MCF 10A (cell line): ENCODE measurements around the gene IL6ST. TPM values are rescaled to one million over a fixed set of nuclear protein-coding genes. Genes with fewer than 3 reads are reported as not detected.

Source experiments
- BruUV-seq: library from RNA; stranded (reverse); fragments of 400-500 nt; replicated peaks from 2 replicates; lab custom pipeline; 2021; lab: Mats Ljungman, UMichigan
- CTCF ChIA-PET: fragments of 300-600 bp; sonication (Branson Sonifier 250); formaldehyde crosslinking; extraction: SDS; loops from one replicate; lab custom pipeline; 2021; ENCODE audit warnings: antibody characterized with exemption, inconsistent platforms; lab: Yijun Ruan, JAX
- POLR2A ChIA-PET: fragments of 300-600, 350-650 bp; sonication (Branson Sonifier 250); formaldehyde crosslinking; extraction: SDS; loops from one replicate; lab custom pipeline; 2020; ENCODE audit warnings: antibody characterized with exemption, inconsistent platforms; lab: Yijun Ruan, JAX
- DNase-seq: peaks from one replicate; pipeline ENCODE4 v3.0.0-alpha.2; 2018; ENCODE audit not compliant: unreplicated experiment
- H3K27ac Mint-ChIP-seq: one replicate; pipeline ENCODE4 v1.8.0; 2022; ENCODE audit warnings: mild to moderate bottlenecking, low read depth, mixed read lengths; ENCODE audit not compliant: unreplicated experiment
- H3K27me3 Mint-ChIP-seq: one replicate; pipeline ENCODE4 v1.8.0; 2022; ENCODE audit warnings: mixed read lengths; ENCODE audit not compliant: insufficient read depth, unreplicated experiment
- H3K36me3 Mint-ChIP-seq: one replicate; pipeline ENCODE4 v1.8.0; 2022; ENCODE audit warnings: mild to moderate bottlenecking, moderate library complexity, mixed read lengths; ENCODE audit not compliant: insufficient read depth, unreplicated experiment
- H3K4me1 Mint-ChIP-seq: one replicate; pipeline ENCODE4 v1.8.0; 2022; ENCODE audit warnings: mixed read lengths; ENCODE audit not compliant: insufficient read depth, unreplicated experiment
- H3K4me3 Mint-ChIP-seq: one replicate; pipeline ENCODE4 v1.8.0; 2022; ENCODE audit warnings: mild to moderate bottlenecking, moderate library complexity, mixed read lengths; ENCODE audit not compliant: unreplicated experiment
- H3K9me3 Mint-ChIP-seq: one replicate; pipeline ENCODE4 v1.8.0; 2022; ENCODE audit warnings: mixed read lengths; ENCODE audit not compliant: unreplicated experiment
- CTCF ChIP-seq: fragments of 200-600 bp; IDR thresholded peaks from one replicate; pipeline ENCODE4 v1.8.0; 2022; ENCODE audit warnings: antibody characterized with exemption, mild to moderate bottlenecking; ENCODE audit not compliant: unreplicated experiment
- intact Hi-C: fragments of 100-400 bp; cut with micrococcal nuclease; formaldehyde crosslinking; loops from 2 replicates; pipeline ENCODE4 v1.14.1; 2022
- total RNA-seq: library from RNA; stranded (reverse); gene quantifications from 2 replicates; pipeline ENCODE4 v1.2.3, GENCODE V29; 2022

Gene IL6ST
- total RNA-seq, 1 experiment from 2014 or later = 115 TPM

GRCh38 chr5:55925712-55926111 is 69.1 kb downstream of the IL6ST start:
- H3K27ac Mint-ChIP-seq = no peak overlapping the region
- H3K36me3 Mint-ChIP-seq = no peaks in the 10 kb centered on the region
- no peak for TF ChIP-seq CTCF
- BruUV-seq = no TSS peak
- intact Hi-C loops = no loop called here
- no peaks in the 10 kb centered on the region for H3K27me3 Mint-ChIP-seq
- POLR2A ChIA-PET = no interaction called here
- CTCF ChIA-PET = interaction anchor here (1.2 kb wide), 1 partner anchor 10 kb away, joined by 6 read pairs; no protein-coding TSS in a partner anchor
- no peaks in the 10 kb centered on the region for H3K4me1 Mint-ChIP-seq
- no peak overlapping the region for H3K4me3 Mint-ChIP-seq
- no peaks in the 10 kb centered on the region for H3K9me3 Mint-ChIP-seq
- no peak for DNase-seq

- ChIA-PET CTCF (interaction anchor here (0.6 to 1.8 kb wide), 3 partner anchors 10 to 237 kb away, joined by 3 to 10 read pairs (median 4); no protein-coding TSS in a partner anchor), POLR2A (interaction anchor here (0.6 kb wide), 1 partner anchor 17 kb away, joined by 3 read pairs; no protein-coding TSS in a partner anchor)
- Mint-ChIP-seq H3K9me3 (no peaks in the 10 kb centered on the region), H3K4me3 (no peak overlapping the region), H3K27ac (no peak overlapping the region), H3K36me3 (no peaks in the 10 kb centered on the region), H3K4me1 (no peaks in the 10 kb centered on the region), H3K27me3 (no peaks in the 10 kb centered on the region)
- BruUV-seq = no TSS peak
- intact Hi-C loops = no loop called here
- no peak for TF ChIP-seq CTCF
- DNase-seq = no peak
These were observed 69.6 kb downstream of the IL6ST start for GRCh38 chr5:55925181-55925580.

- no TSS peak for BruUV-seq
- no peak for DNase-seq
- Mint-ChIP-seq H3K27ac (no peak overlapping the region), H3K9me3 (no peaks in the 10 kb centered on the region), H3K4me3 (no peak overlapping the region), H3K36me3 (no peaks in the 10 kb centered on the region), H3K4me1 (no peaks in the 10 kb centered on the region), H3K27me3 (no peaks in the 10 kb centered on the region)
- CTCF ChIA-PET = interaction anchor here (0.5 to 1.8 kb wide), 4 partner anchors 11 to 817 kb away, joined by 3 to 10 read pairs (median 4); no protein-coding TSS in a partner anchor
- intact Hi-C loops = loop anchor here (5.0 kb wide), 1 partner anchor 232 kb away; no protein-coding TSS in a partner anchor
- POLR2A ChIA-PET = interaction anchor here (0.6 to 0.8 kb wide), 2 partner anchors 16 to 308 kb away, joined by 3 to 4 read pairs; partner anchors contain the start of gene ANKRD55
- TF ChIP-seq CTCF = no peak
These were observed 70.0 kb downstream of the IL6ST start for GRCh38 chr5:55924744-55925143.

- H3K9me3 Mint-ChIP-seq = no peaks in the 10 kb centered on the region
- POLR2A ChIA-PET = interaction anchor here (0.8 kb wide), 1 partner anchor 309 kb away, joined by 4 read pairs; the partner anchor contains the start of gene ANKRD55
- CTCF ChIA-PET = interaction anchor here (0.5 to 1.8 kb wide), 3 partner anchors 11 to 817 kb away, joined by 4 to 10 read pairs (median 4); no protein-coding TSS in a partner anchor
- H3K36me3 Mint-ChIP-seq = no peaks in the 10 kb centered on the region
- no peak for TF ChIP-seq CTCF
- intact Hi-C loops = loop anchor here (5.0 kb wide), 1 partner anchor 232 kb away; no protein-coding TSS in a partner anchor
- no peak for DNase-seq
- no peak overlapping the region for H3K4me3 Mint-ChIP-seq
- H3K27me3 Mint-ChIP-seq = no peaks in the 10 kb centered on the region
- H3K4me1 Mint-ChIP-seq = no peaks in the 10 kb centered on the region
- no TSS peak for BruUV-seq
- H3K27ac Mint-ChIP-seq = no peak overlapping the region
These were observed 70.8 kb downstream of the IL6ST start for GRCh38 chr5:55923865-55924500.
